ENCODE data around the gene MYOF.

MYOF gene

GRCh38 chr10:93390306-93391090 is 91.6 kb downstream of the MYOF start:
- Histone ChIP-seq H3K9ac (ENCODE audit: low read length in 2 of 2) (no peak overlapping the region), H3K27ac (ENCODE audit: low read length) (no peak overlapping the region), H3K27me3 (ENCODE audit: control insufficient read depth in 1 of 2, insufficient read depth in 2 of 2, low read length in 2 of 2) (no peaks in the 10 kb centered on the region), H3K9me3 (ENCODE audit: control insufficient read depth in 2 of 2, low read length in 2 of 2) (no peaks in the 10 kb centered on the region), H3K4me1 (ENCODE audit: control insufficient read depth, insufficient read depth, low read length) (peaks cover 8% of the 10 kb centered on the region), H3K4me3 (ENCODE audit: low read length in 2 of 2) (no peak overlapping the region), H3K36me3 (ENCODE audit: control insufficient read depth in 2 of 2, insufficient read depth in 2 of 2, low read length in 2 of 2) (peaks cover 25 to 37% of the 10 kb centered on the region in 2 donors)

- peaks cover 19% of the 10 kb centered on the region for H3K4me1 ChIP-seq (ENCODE audit: control insufficient read depth, insufficient read depth, low read length)
- H3K4me3 ChIP-seq (ENCODE audit: low read length in 2 of 2): no peak overlapping the region
- H3K27me3 ChIP-seq (ENCODE audit: control insufficient read depth in 1 of 2, insufficient read depth in 2 of 2, low read length in 2 of 2): no peaks in the 10 kb centered on the region
- H3K9me3 ChIP-seq (ENCODE audit: control insufficient read depth in 2 of 2, low read length in 2 of 2): no peaks in the 10 kb centered on the region
- peaks cover 28 to 46% of the 10 kb centered on the region in 2 donors for H3K36me3 ChIP-seq (ENCODE audit: control insufficient read depth in 2 of 2, insufficient read depth in 2 of 2, low read length in 2 of 2)
- H3K27ac ChIP-seq (ENCODE audit: low read length): peak overlapping the region; percentile 49
- peak overlapping the region in 1 of 2 donors; percentile 30 for H3K9ac ChIP-seq (ENCODE audit: low read length in 2 of 2)
Observed at GRCh38 chr10:93386631-93387369, 95.3 kb downstream of the MYOF start.

- Histone ChIP-seq H3K4me1 (ENCODE audit: control insufficient read depth, insufficient read depth, low read length) (peaks cover 19% of the 10 kb centered on the region), H3K4me3 (ENCODE audit: low read length in 2 of 2) (no peak overlapping the region), H3K27ac (ENCODE audit: low read length) (no peak overlapping the region), H3K9me3 (ENCODE audit: control insufficient read depth in 2 of 2, low read length in 2 of 2) (no peaks in the 10 kb centered on the region), H3K9ac (ENCODE audit: low read length in 2 of 2) (no peak overlapping the region), H3K27me3 (ENCODE audit: control insufficient read depth in 1 of 2, insufficient read depth in 2 of 2, low read length in 2 of 2) (no peaks in the 10 kb centered on the region), H3K36me3 (ENCODE audit: control insufficient read depth in 2 of 2, insufficient read depth in 2 of 2, low read length in 2 of 2) (peaks cover 37 to 57% of the 10 kb centered on the region in 2 donors)
Observed at GRCh38 chr10:93385345-93385744, 96.8 kb downstream of the MYOF start.

- Histone ChIP-seq H3K4me3 (ENCODE audit: low read length in 2 of 2) (no peak overlapping the region), H3K27me3 (ENCODE audit: control insufficient read depth in 1 of 2, insufficient read depth in 2 of 2, low read length in 2 of 2) (no peaks in the 10 kb centered on the region), H3K4me1 (ENCODE audit: control insufficient read depth, insufficient read depth, low read length) (peaks cover 19% of the 10 kb centered on the region), H3K9me3 (ENCODE audit: control insufficient read depth in 2 of 2, low read length in 2 of 2) (no peaks in the 10 kb centered on the region), H3K36me3 (ENCODE audit: control insufficient read depth in 2 of 2, insufficient read depth in 2 of 2, low read length in 2 of 2) (peaks cover 49 to 66% of the 10 kb centered on the region in 2 donors), H3K9ac (ENCODE audit: low read length in 2 of 2) (no peak overlapping the region), H3K27ac (ENCODE audit: low read length) (peak overlapping the region; percentile 18)
Observed at GRCh38 chr10:93384006-93384405, 98.1 kb downstream of the MYOF start.

GRCh38 chr10:93383562-93383981 is 98.6 kb downstream of the MYOF start:
- H3K27ac ChIP-seq (ENCODE audit: low read length): peak overlapping the region; percentile 18
- peaks cover 21% of the 10 kb centered on the region for H3K4me1 ChIP-seq (ENCODE audit: control insufficient read depth, insufficient read depth, low read length)

GRCh38 chr10:93379731-93380575 is 102.2 kb downstream of the MYOF start:
- Histone ChIP-seq H3K4me1 (ENCODE audit: control insufficient read depth, insufficient read depth, low read length) (peaks cover 22% of the 10 kb centered on the region), H3K4me3 (ENCODE audit: low read length in 2 of 2) (no peak overlapping the region), H3K36me3 (ENCODE audit: control insufficient read depth in 2 of 2, insufficient read depth in 2 of 2, low read length in 2 of 2) (peaks cover 35 to 44% of the 10 kb centered on the region in 2 donors), H3K9me3 (ENCODE audit: control insufficient read depth in 2 of 2, low read length in 2 of 2) (no peaks in the 10 kb centered on the region), H3K27me3 (ENCODE audit: control insufficient read depth in 1 of 2, insufficient read depth in 2 of 2, low read length in 2 of 2) (no peaks in the 10 kb centered on the region), H3K27ac (ENCODE audit: low read length) (peak overlapping the region; percentile 41), H3K9ac (ENCODE audit: low read length in 2 of 2) (no peak overlapping the region)

More at GRCh38 chr10:93383562-93383981, 98.6 kb downstream of the MYOF start:
- peaks cover 51 to 65% of the 10 kb centered on the region in 2 donors for H3K36me3 ChIP-seq (ENCODE audit: control insufficient read depth in 2 of 2, insufficient read depth in 2 of 2, low read length in 2 of 2)
- H3K9ac ChIP-seq (ENCODE audit: low read length in 2 of 2): no peak overlapping the region
- H3K27me3 ChIP-seq (ENCODE audit: control insufficient read depth in 1 of 2, insufficient read depth in 2 of 2, low read length in 2 of 2): no peaks in the 10 kb centered on the region
- no peaks in the 10 kb centered on the region for H3K9me3 ChIP-seq (ENCODE audit: control insufficient read depth in 2 of 2, low read length in 2 of 2)
- no peak overlapping the region for H3K4me3 ChIP-seq (ENCODE audit: low read length in 2 of 2)

- Histone ChIP-seq H3K27ac (ENCODE audit: low read length) (peak overlapping the region; percentile 41), H3K9me3 (ENCODE audit: control insufficient read depth in 2 of 2, low read length in 2 of 2) (no peaks in the 10 kb centered on the region), H3K9ac (ENCODE audit: low read length in 2 of 2) (no peak overlapping the region), H3K36me3 (ENCODE audit: control insufficient read depth in 2 of 2, insufficient read depth in 2 of 2, low read length in 2 of 2) (peaks cover 39 to 48% of the 10 kb centered on the region in 2 donors), H3K27me3 (ENCODE audit: control insufficient read depth in 1 of 2, insufficient read depth in 2 of 2, low read length in 2 of 2) (no peaks in the 10 kb centered on the region), H3K4me1 (ENCODE audit: control insufficient read depth, insufficient read depth, low read length) (peaks cover 21% of the 10 kb centered on the region), H3K4me3 (ENCODE audit: low read length in 2 of 2) (no peak overlapping the region)
Observed at GRCh38 chr10:93378997-93379730, 103.0 kb downstream of the MYOF start.

- Histone ChIP-seq H3K27me3 (ENCODE audit: control insufficient read depth in 1 of 2, insufficient read depth in 2 of 2, low read length in 2 of 2) (no peaks in the 10 kb centered on the region), H3K27ac (ENCODE audit: low read length) (peak overlapping the region; percentile 77), H3K9ac (ENCODE audit: low read length in 2 of 2) (no peak overlapping the region), H3K9me3 (ENCODE audit: control insufficient read depth in 2 of 2, low read length in 2 of 2) (no peaks in the 10 kb centered on the region), H3K4me3 (ENCODE audit: low read length in 2 of 2) (no peak overlapping the region), H3K4me1 (ENCODE audit: control insufficient read depth, insufficient read depth, low read length) (peaks cover 11% of the 10 kb centered on the region), H3K36me3 (ENCODE audit: control insufficient read depth in 2 of 2, insufficient read depth in 2 of 2, low read length in 2 of 2) (peaks cover 43 to 51% of the 10 kb centered on the region in 2 donors)
Observed at GRCh38 chr10:93378039-93378438, 104.1 kb downstream of the MYOF start.

- Histone ChIP-seq H3K27me3 (ENCODE audit: control insufficient read depth in 1 of 2, insufficient read depth in 2 of 2, low read length in 2 of 2) (no peaks in the 10 kb centered on the region), H3K9ac (ENCODE audit: low read length in 2 of 2) (peak overlapping the region; percentile 55 to 60), H3K27ac (ENCODE audit: low read length) (peak overlapping the region; percentile 77), H3K36me3 (ENCODE audit: control insufficient read depth in 2 of 2, insufficient read depth in 2 of 2, low read length in 2 of 2) (peaks cover 56 to 61% of the 10 kb centered on the region in 2 donors), H3K4me1 (ENCODE audit: control insufficient read depth, insufficient read depth, low read length) (peaks cover 11% of the 10 kb centered on the region), H3K9me3 (ENCODE audit: control insufficient read depth in 2 of 2, low read length in 2 of 2) (no peaks in the 10 kb centered on the region), H3K4me3 (ENCODE audit: low read length in 2 of 2) (peak overlapping the region; percentile 27 to 57)
Observed at GRCh38 chr10:93376372-93377293, 105.5 kb downstream of the MYOF start.

Data from stomach smooth muscle (tissue), 2 donors.